Neural cell (in vitro differentiated cells): ENCODE data around the gene EDNRB. TPM values are rescaled to one million over a fixed set of nuclear protein-coding genes. Genes with fewer than 3 reads are reported as not detected.

Experiments used
- H2AFZ ChIP-seq: fragments of 200-600, 300-800 bp; sonication (generic), shearing (Covaris generic); 2 replicates; pipeline ENCODE4 v1.6.0; 2014; ENCODE audit warnings: low read depth, mild to moderate bottlenecking, antibody characterized with exemption, low read length, moderate library complexity
- H3F3A ChIP-seq: fragments of 200-600 bp; shearing (Covaris generic); 2 replicates; pipeline ENCODE4 v1.6.1; 2016; ENCODE audit warnings: mild to moderate bottlenecking, moderate library complexity, mixed read lengths, antibody characterized with exemption, low read length; ENCODE audit not compliant: insufficient read depth, poor library complexity, severe bottlenecking
- H3K27ac ChIP-seq: fragments of 200-600, 300-800 bp; sonication (generic), shearing (Covaris generic); 2 replicates; pipeline ENCODE4 v1.5.1; 2014; ENCODE audit warnings: mild to moderate bottlenecking, low read length, moderate library complexity
- H3K27me3 ChIP-seq: fragments of 300-800, 200-600 bp; sonication (generic), shearing (Covaris generic); 2 replicates; pipeline ENCODE4 v1.6.0; 2014; ENCODE audit warnings: mild to moderate bottlenecking, low read depth, low read length, moderate library complexity; ENCODE audit not compliant: insufficient read depth
- H3K36me3 ChIP-seq: fragments of 300-800, 200-600 bp; sonication (generic), shearing (Covaris generic); 2 replicates; pipeline ENCODE4 v1.5.1; 2014; ENCODE audit warnings: mild to moderate bottlenecking, antibody characterized with exemption, low read length, moderate library complexity; ENCODE audit not compliant: insufficient read depth
- H3K4me2 ChIP-seq: fragments of 300-800, 200-600 bp; sonication (generic), shearing (Covaris generic); 2 replicates; pipeline ENCODE4 v1.6.0; 2014; ENCODE audit warnings: mild to moderate bottlenecking, low read length
- H3K4me3 ChIP-seq: fragments of 300-800, 200-600 bp; sonication (generic), shearing (Covaris generic); 2 replicates; pipeline ENCODE4 v1.5.1; 2014; ENCODE audit warnings: mild to moderate bottlenecking, low read length, moderate library complexity
- H3K79me2 ChIP-seq: fragments of 200-600 bp; shearing (Covaris generic); replicated peaks from 2 replicates; pipeline ENCODE4 v1.6.0; 2014; ENCODE audit warnings: mild to moderate bottlenecking, low read length, moderate library complexity; ENCODE audit not compliant: insufficient read depth
- H3K9ac ChIP-seq: fragments of 300-800, 200-600 bp; sonication (generic), shearing (Covaris generic); 2 replicates; pipeline ENCODE4 v1.6.1; 2016; ENCODE audit warnings: mild to moderate bottlenecking, low read length, mixed read lengths
- H3K9me2 ChIP-seq: fragments of 200-600 bp; shearing (Covaris generic); 2 replicates; pipeline ENCODE4 v1.6.1; 2016; ENCODE audit warnings: mild to moderate bottlenecking, low read length, mixed read lengths; ENCODE audit not compliant: insufficient read depth
- H3K9me3 ChIP-seq: fragments of 200-600, 300-800 bp; sonication (generic), shearing (Covaris generic); 2 replicates; pipeline ENCODE4 v1.6.1; 2016; ENCODE audit warnings: mild to moderate bottlenecking, mixed run types, low read length, moderate library complexity, mixed read lengths
- H4K20me1 ChIP-seq: fragments of 200-600 bp; shearing (Covaris generic); 2 replicates; pipeline ENCODE4 v1.6.1; 2016; ENCODE audit warnings: mild to moderate bottlenecking, mixed run types; ENCODE audit not compliant: insufficient read depth
- EP300 ChIP-seq: fragments of 450-650 bp; conservative IDR thresholded peaks from 2 replicates; pipeline ENCODE4 v1.6.1; 2014; ENCODE audit warnings: antibody characterized with exemption, mild to moderate bottlenecking, moderate library complexity; ENCODE audit not compliant: poor library complexity, severe bottlenecking
- EZH2 ChIP-seq: fragments of 200-600, 300-800 bp; shearing (Covaris generic), sonication (generic); IDR thresholded peaks from 2 replicates; pipeline ENCODE4 v1.6.1; 2014; ENCODE audit warnings: antibody characterized with exemption, low read length, borderline replicate concordance, mild to moderate bottlenecking; ENCODE audit not compliant: insufficient read depth, poor library complexity, severe bottlenecking
- MXI1 ChIP-seq: fragments of 450-650 bp; conservative IDR thresholded peaks from 2 replicates; pipeline ENCODE4 v1.6.1; 2014; ENCODE audit warnings: antibody characterized with exemption, mild to moderate bottlenecking; ENCODE audit not compliant: poor library complexity, severe bottlenecking
- POLR2AphosphoS5 ChIP-seq: IDR thresholded peaks from 2 replicates; pipeline ENCODE4 v1.6.1; 2012
- RAD21 ChIP-seq: fragments of 450-650 bp; conservative IDR thresholded peaks from 2 replicates; pipeline ENCODE4 v1.6.1; 2014; ENCODE audit warnings: antibody characterized with exemption, mild to moderate bottlenecking, moderate library complexity
- SMC3 ChIP-seq: fragments of 450-650 bp; conservative IDR thresholded peaks from 2 replicates; pipeline ENCODE4 v1.6.1; 2014; ENCODE audit warnings: antibody characterized with exemption, mild to moderate bottlenecking, moderate library complexity; ENCODE audit not compliant: poor library complexity
- TAF1 ChIP-seq: IDR thresholded peaks from 2 replicates; pipeline ENCODE4 v1.6.1; 2012; ENCODE audit warnings: low read depth
- polyA plus RNA-seq: library from polyadenylated mRNA; depleted of rRNA; stranded (reverse); fragments of >200 nt; gene quantifications from 2 replicates; pipeline ENCODE4 v1.2.3, GENCODE V29; 2014
- TF ChIP-seq, protein P1 (sequence below): IDR thresholded peaks from 2 replicates; pipeline ENCODE4 v1.6.1; 2012; ENCODE audit warnings: borderline replicate concordance
- TF ChIP-seq, protein P2 (sequence below): fragments of 450-650 bp; IDR thresholded peaks from 2 replicates; pipeline ENCODE4 v1.5.1; 2014; ENCODE audit warnings: antibody characterized with exemption, mild to moderate bottlenecking, moderate library complexity; ENCODE audit not compliant: poor library complexity, severe bottlenecking

EDNRB gene
- polyA plus RNA-seq, 1 donor from 2014 or later = 0.20 TPM

DNA sequence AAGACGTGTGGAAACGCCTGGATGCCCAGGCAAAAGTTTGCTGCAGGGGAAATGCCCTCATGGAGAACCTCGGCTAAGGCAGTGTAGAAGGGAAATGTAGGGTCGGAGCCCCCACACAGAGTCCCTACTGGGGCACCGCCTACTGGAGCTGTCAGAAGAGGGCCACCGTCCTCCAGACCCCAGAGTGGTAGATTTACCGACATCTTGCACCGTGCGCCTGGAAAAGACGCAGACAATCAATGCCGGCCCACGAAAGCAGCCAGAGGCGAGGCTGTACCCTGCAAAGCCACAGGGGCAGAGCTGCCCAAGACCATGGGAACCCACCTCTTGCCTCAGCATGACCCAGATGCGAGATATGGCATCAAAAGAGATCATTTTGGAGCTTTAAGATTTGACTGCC, 7.0 kb upstream of the EDNRB start:
- no peaks in the 10 kb centered on the region for H4K20me1 ChIP-seq
- no peak overlapping the region for H2AFZ ChIP-seq
- H3K36me3 ChIP-seq = no peaks in the 10 kb centered on the region
- TF ChIP-seq EZH2 = no peak
- no peak for TF ChIP-seq SMC3
- TF ChIP-seq TAF1 = no peak
- TF ChIP-seq POLR2AphosphoS5 = no peak
- TF ChIP-seq, protein P1, sequence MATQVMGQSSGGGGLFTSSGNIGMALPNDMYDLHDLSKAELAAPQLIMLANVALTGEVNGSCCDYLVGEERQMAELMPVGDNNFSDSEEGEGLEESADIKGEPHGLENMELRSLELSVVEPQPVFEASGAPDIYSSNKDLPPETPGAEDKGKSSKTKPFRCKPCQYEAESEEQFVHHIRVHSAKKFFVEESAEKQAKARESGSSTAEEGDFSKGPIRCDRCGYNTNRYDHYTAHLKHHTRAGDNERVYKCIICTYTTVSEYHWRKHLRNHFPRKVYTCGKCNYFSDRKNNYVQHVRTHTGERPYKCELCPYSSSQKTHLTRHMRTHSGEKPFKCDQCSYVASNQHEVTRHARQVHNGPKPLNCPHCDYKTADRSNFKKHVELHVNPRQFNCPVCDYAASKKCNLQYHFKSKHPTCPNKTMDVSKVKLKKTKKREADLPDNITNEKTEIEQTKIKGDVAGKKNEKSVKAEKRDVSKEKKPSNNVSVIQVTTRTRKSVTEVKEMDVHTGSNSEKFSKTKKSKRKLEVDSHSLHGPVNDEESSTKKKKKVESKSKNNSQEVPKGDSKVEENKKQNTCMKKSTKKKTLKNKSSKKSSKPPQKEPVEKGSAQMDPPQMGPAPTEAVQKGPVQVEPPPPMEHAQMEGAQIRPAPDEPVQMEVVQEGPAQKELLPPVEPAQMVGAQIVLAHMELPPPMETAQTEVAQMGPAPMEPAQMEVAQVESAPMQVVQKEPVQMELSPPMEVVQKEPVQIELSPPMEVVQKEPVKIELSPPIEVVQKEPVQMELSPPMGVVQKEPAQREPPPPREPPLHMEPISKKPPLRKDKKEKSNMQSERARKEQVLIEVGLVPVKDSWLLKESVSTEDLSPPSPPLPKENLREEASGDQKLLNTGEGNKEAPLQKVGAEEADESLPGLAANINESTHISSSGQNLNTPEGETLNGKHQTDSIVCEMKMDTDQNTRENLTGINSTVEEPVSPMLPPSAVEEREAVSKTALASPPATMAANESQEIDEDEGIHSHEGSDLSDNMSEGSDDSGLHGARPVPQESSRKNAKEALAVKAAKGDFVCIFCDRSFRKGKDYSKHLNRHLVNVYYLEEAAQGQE = no peak
- TF ChIP-seq, protein P2, sequence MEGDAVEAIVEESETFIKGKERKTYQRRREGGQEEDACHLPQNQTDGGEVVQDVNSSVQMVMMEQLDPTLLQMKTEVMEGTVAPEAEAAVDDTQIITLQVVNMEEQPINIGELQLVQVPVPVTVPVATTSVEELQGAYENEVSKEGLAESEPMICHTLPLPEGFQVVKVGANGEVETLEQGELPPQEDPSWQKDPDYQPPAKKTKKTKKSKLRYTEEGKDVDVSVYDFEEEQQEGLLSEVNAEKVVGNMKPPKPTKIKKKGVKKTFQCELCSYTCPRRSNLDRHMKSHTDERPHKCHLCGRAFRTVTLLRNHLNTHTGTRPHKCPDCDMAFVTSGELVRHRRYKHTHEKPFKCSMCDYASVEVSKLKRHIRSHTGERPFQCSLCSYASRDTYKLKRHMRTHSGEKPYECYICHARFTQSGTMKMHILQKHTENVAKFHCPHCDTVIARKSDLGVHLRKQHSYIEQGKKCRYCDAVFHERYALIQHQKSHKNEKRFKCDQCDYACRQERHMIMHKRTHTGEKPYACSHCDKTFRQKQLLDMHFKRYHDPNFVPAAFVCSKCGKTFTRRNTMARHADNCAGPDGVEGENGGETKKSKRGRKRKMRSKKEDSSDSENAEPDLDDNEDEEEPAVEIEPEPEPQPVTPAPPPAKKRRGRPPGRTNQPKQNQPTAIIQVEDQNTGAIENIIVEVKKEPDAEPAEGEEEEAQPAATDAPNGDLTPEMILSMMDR = no peak
- TF ChIP-seq MXI1 = no peak
- no peak for TF ChIP-seq EP300
- TF ChIP-seq RAD21 = no peak
- no peaks in the 10 kb centered on the region for H3K9me2 ChIP-seq
- H3F3A ChIP-seq = no peaks in the 10 kb centered on the region
- H3K9ac ChIP-seq = no peak overlapping the region
- no peaks in the 10 kb centered on the region for H3K9me3 ChIP-seq
- H3K4me3 ChIP-seq = no peak overlapping the region
- H3K27me3 ChIP-seq = no peaks in the 10 kb centered on the region
- H3K27ac ChIP-seq = no peak overlapping the region
- H3K79me2 ChIP-seq = no peaks in the 10 kb centered on the region
- H3K4me2 ChIP-seq = no peak overlapping the region

DNA sequence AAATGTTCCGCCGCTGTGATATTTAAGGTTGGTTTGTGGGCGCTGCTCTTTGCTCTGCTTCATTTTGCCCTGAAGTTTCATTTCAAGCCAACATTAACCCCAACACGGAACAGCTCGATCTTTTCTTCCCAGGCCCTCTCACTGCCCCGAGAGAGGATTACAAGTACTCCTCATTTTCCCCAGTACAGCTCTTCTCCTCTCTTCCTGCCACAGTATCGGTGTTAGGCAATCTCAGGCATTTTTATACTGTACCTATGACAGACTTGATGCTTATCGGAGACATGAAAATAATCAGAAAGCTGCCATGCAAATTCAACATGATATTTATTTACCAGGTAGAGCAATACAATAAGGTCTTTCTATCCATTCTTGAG, 1.3 kb upstream of the EDNRB start:
- Histone ChIP-seq H3K9me2 (no peaks in the 10 kb centered on the region), H3K9me3 (no peaks in the 10 kb centered on the region), H3K27ac (no peak overlapping the region), H2AFZ (no peak overlapping the region), H3K4me3 (peak overlapping the region; percentile 62), H3K4me2 (no peak overlapping the region), H3K27me3 (no peaks in the 10 kb centered on the region), H4K20me1 (no peaks in the 10 kb centered on the region), H3K9ac (no peak overlapping the region), H3K79me2 (no peaks in the 10 kb centered on the region), H3F3A (no peaks in the 10 kb centered on the region), H3K36me3 (no peaks in the 10 kb centered on the region)
- TF ChIP-seq, protein P1 = no peak
- no peak for TF ChIP-seq EZH2
- TF ChIP-seq TAF1 = no peak
- TF ChIP-seq RAD21 = no peak
- no peak for TF ChIP-seq EP300
- no peak for TF ChIP-seq POLR2AphosphoS5
